HG03378 (cell line): Measurements from ENCODE around the gene ZNF423.

Experiments
- ATAC-seq: cut with Tn5 transposase; IDR thresholded peaks from one replicate; pipeline ENCODE4 v1.9.1; 2021; ENCODE audit warnings: mild to moderate bottlenecking, moderate library complexity; ENCODE audit not compliant: unreplicated experiment

The ZNF423 gene

DNA sequence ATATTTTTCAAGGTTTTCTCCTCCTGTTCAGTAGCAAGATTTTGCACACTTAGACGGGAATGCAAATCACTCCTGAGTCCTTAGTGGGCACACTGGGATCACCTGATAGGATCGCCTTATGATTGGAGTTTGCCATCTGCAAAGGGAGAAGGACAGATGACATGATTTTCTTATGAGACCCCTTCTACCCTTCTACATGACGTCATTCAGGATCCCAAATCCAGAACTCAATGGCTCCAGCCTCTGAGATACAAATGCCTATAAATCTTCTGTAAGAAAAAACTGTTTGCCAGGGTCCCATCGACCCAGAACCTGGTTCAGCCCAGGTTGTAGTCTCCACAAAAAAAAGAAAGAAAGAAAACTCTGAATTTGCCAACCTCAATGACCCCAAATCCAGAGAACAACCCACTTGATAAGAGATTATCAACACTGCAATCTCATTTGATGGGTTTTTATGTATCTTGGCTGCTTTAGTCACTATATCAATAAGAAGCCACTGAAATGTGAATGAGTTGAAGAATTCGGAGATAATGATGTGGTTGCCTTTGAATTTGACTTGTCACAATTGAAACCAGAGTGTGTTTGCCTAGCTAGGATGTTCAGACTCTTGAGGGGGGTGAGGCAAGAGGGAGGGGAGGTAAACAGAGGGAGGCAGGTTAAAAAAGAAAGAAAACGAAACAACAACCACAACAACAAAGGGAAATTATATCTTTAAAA is 6.7 kb downstream of the ZNF423 start:
- no peak for ATAC-seq

DNA sequence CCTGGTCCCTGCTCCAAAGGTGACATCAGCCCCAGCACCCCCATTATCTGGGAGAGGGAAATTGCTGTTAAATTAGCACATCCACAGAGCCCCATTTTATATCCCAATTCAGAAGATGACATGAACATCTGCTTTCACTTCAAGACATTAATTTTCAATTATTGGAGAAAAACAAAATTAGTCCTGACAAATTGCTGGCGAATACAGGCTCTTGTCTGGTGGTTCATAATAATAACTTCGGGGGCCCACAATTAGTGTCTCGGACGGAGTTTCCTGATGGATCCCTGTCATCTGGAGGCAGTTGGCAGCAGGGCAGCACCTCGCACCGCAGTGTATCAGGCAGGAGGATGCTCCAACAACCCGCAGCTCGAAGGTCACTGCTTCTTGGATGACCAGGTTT is 7.4 kb downstream of the ZNF423 start:
- no peak for ATAC-seq

DNA sequence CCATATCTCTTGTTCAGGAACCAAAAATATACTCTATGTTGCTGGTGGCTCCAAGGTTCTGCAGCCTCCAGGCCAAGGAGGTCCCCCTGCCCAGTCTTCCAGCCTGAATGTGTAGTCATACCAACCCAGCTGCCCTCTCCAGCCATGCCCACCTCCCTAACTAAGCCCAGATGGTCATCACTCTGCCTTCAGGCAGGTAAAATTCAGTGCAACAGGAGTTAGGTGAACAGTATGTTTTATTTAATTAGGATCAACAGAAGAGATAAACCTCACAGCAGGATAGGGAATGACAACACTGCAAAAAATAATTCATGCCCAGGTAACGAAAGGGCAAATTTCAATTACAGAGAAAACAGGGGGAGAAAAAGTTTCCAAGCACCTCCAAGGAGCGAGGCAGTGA is 9.1 kb downstream of the ZNF423 start:
- no peak for ATAC-seq

DNA sequence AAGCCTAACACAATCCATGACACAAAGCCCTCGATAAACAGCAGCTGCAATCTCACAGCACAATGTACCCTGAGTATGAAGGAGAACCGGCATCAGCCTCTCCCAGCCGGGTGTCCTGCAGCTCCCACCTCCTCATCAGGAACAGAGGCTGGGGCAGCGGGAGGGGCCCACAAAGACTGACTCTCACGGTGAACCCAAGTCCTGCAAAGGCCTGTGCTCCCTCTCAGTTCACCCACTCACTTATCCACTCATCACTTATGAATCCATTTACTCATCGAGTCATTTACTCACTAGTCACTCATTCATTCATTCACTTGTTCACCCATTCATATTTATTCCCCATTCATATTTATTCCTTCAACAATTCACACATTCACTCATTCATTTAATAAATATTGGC is 11.6 kb downstream of the ZNF423 start:
- no peak for ATAC-seq

DNA sequence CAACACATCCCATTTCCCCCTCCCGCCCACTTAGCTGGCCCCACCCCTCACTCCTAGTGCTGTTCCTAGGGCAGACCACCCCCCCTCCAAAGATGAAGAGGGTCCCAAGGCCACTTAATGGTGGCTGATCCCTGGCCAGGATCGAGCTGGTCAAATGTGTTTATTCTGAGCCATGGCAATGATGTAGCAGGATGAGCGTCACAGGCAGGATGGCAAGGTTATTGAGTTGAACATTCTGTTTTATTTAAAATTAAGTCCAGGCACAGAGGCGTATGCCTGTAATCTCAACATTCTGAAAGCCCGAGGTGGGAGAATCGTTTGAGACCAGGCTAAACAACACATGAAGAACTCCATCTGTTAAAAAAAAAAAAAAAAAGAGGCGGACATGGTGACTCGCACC is 12.2 kb downstream of the ZNF423 start:
- ATAC-seq: no peak

DNA sequence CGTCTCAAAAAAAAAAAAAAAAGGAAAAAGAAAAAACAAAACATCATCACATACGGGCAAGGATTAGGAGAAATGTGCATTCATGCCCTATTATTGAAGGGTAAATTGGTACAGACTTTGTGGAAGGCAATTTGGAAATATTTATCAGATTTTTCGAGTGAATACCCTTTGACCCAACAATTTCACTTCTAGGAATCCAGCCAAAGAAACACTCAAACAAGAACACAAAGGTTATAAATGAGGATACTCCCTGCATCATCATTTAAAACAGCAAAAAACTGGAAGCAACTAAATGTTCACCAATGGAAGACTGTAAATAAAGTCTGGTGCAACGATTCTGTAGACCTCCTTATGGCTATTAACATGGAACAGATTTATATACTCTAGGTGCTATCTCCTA is 12.9 kb downstream of the ZNF423 start:
- no peak for ATAC-seq

DNA sequence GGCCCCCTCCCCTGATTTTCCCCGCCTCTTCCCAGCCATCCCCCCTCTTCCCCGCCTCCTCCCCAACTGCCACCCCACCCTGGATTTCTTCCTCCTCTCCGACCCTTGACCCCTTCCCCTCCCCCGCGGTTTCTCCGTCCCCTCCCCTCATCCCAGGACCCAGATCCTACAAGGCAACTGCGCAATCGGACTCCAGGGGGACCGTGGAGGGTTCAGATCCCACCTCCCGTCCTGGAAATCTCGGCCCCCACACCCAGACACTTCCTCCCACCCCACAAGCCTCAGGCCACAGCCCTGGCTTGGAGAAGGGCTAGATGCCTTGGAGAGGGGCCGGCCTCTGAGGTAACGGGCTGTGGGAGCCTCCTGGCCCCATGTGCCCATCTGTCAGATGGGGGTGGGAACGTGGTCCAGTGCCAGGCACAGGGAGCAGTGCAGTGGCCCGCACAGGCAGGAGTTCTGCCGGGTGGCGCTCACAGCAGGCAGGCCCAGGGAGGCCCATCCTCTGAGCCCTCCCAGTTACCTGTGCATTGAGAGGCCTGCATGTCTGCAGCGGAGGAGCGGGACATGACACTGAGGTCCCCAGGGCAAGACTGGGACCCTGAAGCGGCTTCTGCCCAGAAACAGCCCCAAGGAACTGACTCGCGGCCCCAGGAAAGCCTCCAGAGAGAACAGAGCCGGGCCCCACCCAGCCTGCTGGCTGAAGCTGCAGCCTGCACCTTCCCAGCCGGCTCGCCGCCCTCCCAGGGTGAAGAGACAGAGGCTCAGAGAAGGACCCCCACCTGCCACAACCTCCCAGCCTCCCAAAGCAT is 16.7 kb downstream of the ZNF423 start:
- ATAC-seq: no peak

DNA sequence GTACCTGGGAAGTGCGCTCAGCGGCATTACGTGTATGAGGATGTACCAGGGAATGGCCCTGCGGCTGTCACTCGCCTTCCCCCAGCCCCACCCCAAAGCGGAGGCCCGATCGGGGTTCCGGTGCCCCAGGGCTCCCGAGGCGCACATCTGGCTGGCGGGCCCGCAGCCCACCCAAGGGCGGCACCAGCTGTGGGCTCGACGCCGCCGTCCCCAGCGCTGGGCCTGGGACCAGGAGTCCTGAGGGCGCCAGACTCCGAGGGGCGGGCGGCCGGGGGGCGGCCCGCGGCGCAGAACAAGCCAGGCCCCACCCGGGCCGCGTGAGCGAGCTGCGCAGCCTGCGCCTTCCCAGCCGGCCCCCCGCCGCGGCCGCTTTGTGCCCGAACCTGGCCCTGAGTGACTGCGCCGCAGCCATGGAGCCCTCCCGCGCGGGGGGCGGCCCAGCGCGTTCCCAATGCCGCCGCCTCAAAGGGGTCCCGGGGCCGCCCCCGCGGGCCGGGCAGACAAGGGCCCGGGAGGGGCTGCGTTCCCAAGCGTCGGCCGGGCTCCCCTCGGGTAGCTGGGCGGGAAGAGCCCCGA is 17.4 kb downstream of the ZNF423 start:
- ATAC-seq: no peak

DNA sequence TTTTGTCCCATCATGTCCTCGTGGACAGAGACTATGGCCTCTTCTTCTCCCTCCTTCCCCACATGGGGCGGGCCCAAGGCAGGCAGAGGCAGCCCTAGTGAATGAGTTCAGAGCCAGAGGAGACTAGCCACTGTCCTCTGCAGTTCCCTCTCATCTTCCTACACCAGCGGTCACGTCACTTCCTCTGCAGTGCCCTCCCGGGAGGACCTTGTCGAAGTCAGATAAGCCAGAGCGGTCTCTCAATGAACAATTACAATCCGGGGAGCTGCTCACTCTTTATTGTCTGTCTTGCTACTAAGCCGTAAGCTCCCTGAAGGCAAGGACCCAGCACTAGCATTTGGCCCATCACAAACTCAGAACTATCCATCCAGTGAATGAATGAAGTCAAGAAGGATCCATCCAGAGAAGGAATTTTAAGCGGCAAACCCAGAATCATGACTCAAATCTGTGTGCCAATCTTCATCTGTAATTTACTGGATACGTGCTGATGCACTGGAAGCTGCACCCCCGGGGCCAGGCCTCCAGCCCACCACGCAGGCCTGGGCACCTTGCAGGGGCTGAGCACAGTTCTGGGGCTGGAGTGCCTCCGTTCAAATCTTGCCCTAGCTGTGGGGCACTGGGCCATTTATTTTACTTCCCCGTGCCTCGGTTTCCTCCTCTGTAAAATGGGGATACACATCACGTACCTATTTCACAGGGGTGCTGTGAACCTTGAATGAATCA is 18.1 kb downstream of the ZNF423 start:
- ATAC-seq: no peak

DNA sequence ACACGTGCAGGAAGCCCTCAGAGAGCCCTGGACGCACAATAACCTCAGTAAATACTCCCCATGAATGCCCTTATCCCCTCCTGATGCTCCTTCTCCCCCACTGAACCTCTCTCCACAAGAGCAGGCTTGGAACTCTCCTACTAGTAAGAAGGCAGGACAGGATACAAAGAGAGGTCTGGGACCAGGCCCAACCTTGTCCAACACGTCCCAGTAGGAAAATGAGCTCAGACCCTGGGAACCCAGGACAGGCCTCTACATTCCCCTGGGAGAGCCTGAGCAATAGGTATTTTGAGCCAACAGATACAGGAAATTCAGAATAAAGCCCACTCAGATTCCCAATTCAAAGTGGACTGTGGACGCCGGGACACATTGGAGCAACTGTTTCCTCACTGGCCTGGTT is 19.2 kb downstream of the ZNF423 start:
- no peak for ATAC-seq

DNA sequence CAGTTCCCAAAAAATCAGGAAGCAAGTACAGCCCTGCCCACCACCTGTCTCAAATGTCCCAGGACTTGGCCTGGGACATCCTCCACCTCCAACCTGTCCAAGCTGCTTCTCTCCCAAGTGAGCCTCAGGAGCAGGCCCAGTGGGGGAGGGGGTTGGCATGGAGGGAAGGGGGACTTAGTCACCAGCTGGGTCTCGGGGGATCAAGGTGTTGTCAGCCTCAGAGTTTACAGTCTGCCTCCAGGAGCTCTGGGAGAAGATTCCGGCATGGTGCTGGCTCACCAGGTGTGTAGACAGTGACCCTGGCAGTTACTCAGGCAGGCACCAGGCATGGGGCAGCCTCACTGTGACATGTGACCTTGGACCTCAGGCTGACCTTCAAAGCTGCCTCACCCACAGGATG is 19.7 kb downstream of the ZNF423 start:
- no peak for ATAC-seq

DNA sequence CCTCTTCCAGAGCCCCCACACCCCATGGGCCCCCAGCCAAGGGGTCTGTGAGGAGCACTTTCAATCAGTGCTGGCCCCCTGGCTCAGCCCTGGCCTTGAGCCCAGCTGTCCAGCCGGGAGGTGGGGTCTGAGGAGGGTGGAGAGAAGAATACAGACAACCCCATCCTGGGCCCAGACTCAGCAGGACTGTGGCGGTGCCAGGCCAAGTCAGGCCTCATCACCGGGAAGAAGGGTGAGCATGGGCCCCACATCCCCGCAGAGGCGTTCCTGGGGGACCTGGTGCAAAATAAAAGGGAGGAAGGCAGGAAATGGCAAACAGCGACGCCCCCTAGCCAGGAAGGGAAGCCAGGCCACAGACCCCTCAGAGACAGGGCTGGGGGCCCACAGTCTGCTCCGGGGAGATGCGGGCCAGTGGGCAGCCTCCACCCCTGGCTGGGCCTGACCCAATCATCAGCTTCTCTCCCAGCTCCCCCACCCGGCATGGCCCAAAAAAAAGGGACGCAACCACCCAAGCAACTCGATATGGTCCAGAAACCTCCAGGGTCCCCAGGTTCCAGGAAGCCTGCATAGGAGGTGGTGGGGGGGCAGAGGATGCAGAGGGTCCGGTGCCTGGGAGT is 20.6 kb downstream of the ZNF423 start:
- ATAC-seq: no peak

DNA sequence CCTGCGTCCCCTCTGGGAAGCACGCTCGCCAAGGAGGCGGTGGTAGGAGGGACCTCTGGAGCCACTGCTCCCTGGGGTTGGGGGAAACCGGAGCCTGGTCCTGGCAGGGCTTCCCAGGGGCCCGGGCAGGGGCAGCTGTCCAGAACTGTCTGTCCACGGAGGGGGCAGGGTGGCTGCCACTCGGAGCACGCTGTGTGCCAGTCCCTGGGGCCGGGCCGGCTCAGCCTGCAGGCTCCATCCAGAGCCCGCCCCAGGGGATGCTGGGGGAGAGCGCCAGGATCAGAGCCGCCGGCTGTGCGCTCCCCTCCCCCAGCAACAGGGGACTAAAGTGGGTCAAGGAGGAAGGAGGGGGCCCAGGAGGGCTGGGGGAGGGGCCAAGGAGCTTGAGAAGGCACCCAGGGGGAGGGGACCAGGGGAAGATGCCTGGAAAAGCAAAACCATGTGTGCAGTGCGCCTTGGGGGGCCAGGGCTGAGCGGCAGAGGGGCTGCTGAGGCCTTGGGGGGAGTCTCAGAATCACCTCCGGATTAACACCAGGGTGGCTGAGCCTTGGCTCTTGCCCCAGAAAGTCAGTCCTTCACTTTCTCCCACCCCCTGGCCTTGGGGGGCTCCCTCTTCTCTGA is 21.3 kb downstream of the ZNF423 start:
- no peak for ATAC-seq

DNA sequence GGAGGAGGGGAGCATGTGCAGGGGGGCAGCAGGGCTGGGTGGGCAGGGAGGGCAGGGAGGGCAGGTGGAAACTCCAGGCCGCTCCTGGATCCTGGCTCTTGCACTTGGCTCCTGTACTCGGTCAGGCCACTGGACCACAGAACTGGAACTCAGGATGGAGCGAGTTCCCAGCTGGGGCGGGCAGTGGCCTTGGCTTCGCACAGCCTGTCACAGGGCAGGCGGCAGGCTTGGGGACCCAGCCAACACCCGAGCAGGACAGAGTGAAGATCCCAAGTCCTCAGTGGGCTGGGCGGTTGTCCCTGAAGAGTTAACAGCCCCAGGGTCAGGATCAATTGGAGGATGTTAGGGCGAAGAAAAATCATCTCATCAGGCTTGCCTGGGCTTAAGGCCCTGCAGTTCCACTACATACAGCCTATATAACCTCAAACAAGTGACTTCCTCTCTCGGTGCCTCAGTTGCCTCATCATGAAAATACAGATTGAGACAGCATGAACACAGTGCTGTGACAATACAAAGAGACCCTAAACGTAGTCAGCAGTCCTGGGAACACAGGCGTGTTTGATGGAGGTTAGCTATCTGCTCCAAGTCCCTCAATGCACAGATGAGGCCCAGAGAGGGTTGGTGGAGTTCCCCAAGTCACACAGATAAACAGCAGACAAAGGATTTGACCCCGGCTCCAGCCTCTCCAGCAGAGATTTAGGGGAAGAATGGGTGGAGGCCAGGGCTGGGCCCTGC is 21.9 kb downstream of the ZNF423 start:
- no peak for ATAC-seq

DNA sequence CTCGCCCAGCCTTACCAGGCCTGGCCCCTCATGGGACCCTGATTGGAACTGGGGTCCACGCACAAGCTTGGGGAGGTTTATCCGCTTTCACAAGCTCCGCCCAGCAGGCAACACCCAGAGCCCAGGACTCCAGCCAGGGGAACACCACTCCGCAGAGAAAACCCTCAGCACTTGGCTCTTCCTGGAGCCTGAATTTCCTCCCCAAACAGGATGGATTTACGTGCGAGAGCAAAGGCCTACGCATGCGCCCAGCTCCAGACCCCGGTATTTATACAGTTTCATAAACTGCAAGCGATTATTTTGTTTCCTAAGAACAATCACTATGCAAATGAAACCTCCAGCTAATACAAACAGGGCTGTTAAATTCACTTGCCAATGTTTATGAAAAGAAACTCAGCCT is 22.8 kb downstream of the ZNF423 start:
- no peak for ATAC-seq

DNA sequence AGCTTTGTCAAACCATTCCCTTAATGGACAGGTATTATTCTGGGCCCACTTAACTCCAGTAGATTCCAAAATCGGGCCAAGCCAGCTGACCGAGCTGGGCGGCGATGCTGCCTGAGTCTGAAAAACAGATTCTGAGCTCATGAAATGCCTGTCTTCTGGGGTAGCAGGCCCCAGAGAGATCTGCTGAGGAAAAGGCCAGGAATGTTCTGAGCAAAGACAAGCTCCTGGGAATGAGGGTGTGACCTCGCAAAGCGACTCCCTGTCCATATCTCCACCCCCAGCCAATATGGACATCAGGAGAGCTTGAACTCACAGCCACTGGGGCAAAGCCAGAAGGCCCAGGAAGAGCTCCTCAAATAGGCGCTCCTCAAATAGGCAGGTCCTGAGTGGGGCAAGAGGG is 23.7 kb downstream of the ZNF423 start:
- ATAC-seq: no peak

DNA sequence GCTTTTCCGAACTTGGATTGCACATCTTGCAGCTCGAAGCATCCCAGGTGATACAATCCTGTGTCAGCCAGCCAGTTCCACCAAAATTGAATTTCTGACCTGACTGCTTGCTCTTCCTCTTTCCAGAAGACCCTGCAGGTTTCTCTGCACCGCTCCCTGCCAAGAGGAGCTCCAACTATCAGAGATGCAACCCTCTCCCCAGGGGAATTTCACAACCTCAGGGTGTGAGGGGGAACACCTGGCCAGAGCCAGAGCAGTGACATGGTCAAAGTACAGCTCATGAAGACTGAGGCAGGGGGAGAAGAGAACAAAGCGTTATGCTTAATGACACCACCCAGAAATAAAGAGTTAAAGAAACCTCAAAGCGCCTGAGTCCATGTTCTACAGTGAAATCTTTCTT is 25.0 kb downstream of the ZNF423 start:
- no peak for ATAC-seq

DNA sequence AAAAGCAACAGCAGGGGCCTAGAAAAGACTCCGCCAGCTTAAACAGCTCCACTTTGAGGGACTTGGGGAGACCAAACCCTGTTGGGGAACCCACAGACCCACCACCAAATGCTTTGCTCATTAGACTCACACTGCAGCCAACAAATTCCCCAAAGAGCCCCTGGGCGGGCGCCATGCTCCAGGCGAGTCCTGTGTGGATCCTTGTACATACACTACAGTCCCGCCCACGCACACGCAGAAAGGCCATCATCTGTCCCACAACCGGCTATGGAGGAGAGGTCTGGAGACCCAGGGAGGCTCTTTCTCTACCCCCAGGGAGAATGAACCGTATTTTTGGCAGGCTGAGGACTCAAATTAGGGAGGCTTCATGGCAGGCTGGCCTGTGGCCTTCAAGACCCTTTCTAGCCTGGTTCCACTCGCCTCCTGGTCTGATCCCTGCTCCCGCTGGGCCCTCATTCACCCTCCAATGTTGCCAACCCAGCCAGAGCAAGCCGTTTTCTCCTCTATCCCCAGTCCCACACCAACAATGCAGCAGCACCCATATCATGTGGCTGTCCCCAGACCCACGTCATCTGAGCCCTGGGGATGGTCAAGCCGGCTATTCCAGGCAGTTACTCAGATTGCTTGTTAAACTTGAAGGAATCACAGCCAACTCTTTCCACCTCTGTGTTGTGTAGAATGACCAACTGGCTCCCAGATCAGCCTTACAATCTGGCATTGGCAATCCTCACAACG is 27.2 kb downstream of the ZNF423 start:
- no peak for ATAC-seq

DNA sequence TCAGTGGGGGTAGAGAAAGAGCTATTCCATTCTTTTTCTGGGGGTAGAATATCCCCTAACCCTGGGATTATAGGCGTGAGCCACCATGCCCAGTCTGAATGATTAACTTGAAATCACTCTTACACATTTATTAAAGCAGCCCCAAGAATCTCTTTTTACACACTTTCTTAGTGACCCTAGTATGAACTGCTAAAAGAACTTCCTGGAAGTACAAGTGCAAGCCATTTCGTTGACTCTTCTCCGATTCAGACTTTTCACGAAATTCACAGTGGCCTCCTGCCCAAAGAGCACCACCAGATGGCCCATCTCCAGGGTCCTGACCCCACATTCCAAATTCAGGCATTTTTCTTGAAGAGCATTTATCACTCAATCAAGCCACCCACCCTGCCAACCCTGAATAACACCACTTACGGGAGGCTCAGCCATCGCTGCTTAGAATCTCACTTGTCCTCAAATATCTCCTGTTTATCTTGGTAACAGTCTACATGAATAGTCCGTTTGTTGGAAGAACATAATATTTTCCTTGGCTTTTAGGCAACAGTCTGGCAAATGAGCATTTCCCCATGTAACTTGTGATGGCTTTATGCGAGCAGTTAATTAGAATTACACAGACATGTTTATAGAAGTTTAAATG is 28.0 kb downstream of the ZNF423 start:
- ATAC-seq: no peak
